ENCODE measurements around the gene OR51A2.
A peak's percentile ranks its signal among the peaks of the same experiment; 100 is the strongest.
"Not testable (repeated sequence)": the region's sequence is repeated elsewhere in the genome, so short reads cannot be mapped to it uniquely, and the experiment has no call there.

The OR51A2 gene

GRCh38 chr11:4955613-4956012 lies at the start of gene OR51A2:
Gene OR51A2, minus strand, starts transcription at chr11:4955713. Its CDS starts 0 bp downstream, at chr11:4955713.
- DNase-seq = not testable (repeated sequence)

GRCh38 chr11:5004424-5005274 lies 49.1 kb upstream of the OR51A2 start:
- DNase-seq = peak; percentile 15 to 23

GRCh38 chr11:4994551-4994950 lies 39.0 kb upstream of the OR51A2 start, which contains the start of gene OR51L1:
Gene OR51L1, plus strand, starts transcription at chr11:4994851. Its CDS starts 4,132 bp downstream, at chr11:4998983.
- no peak for DNase-seq

GRCh38 chr11:4991060-4991459 lies 35.5 kb upstream of the OR51A2 start:
- DNase-seq = no peak

GRCh38 chr11:4983841-4984240 lies 28.3 kb upstream of the OR51A2 start:
- no peak for DNase-seq

GRCh38 chr11:4982678-4983077 lies 27.2 kb upstream of the OR51A2 start:
- DNase-seq = no peak

- DNase-seq = no peak
Observed at GRCh38 chr11:4979036-4979435, 23.5 kb upstream of the OR51A2 start.

GRCh38 chr11:4975436-4975835 lies 19.9 kb upstream of the OR51A2 start:
- DNase-seq = no peak

- no peak for DNase-seq
Observed at GRCh38 chr11:4962816-4963215, 7.3 kb upstream of the OR51A2 start.

- DNase-seq = no peak
Observed at GRCh38 chr11:4960877-4961276, 5.4 kb upstream of the OR51A2 start.

GRCh38 chr11:4957396-4957795 lies 1.9 kb upstream of the OR51A2 start:
- no peak for DNase-seq

GRCh38 chr11:4947505-4947904 lies 8.0 kb downstream of the OR51A2 start, which contains the start of gene OR51A4:
Gene OR51A4, minus strand, starts transcription at chr11:4947605. Its CDS starts 505 bp downstream, at chr11:4947100.
- no peak for DNase-seq

GRCh38 chr11:4936745-4937144 lies 18.8 kb downstream of the OR51A2 start:
- no peak for DNase-seq

- no peak for DNase-seq
Observed at GRCh38 chr11:4932751-4933150, 22.8 kb downstream of the OR51A2 start.

GRCh38 chr11:4926608-4927007 lies 28.9 kb downstream of the OR51A2 start:
- no peak for DNase-seq

GRCh38 chr11:4924239-4924638 lies 31.3 kb downstream of the OR51A2 start, which contains the start of gene OR51G1:
Gene OR51G1, minus strand, starts transcription at chr11:4924339. Its CDS starts 0 bp downstream, at chr11:4924339.
- no peak for DNase-seq

GRCh38 chr11:4922304-4922703 lies 33.2 kb downstream of the OR51A2 start:
- no peak for DNase-seq

- DNase-seq = no peak
Observed at GRCh38 chr11:4921796-4922195, 33.7 kb downstream of the OR51A2 start.

GRCh38 chr11:4919250-4919649 lies 36.3 kb downstream of the OR51A2 start, which contains the start of gene OR51G2:
Gene OR51G2, minus strand, starts transcription at chr11:4919350. Its CDS starts 3,687 bp downstream, at chr11:4915663.
- DNase-seq = no peak

GRCh38 chr11:4916581-4916980 lies 38.9 kb downstream of the OR51A2 start:
- no peak for DNase-seq
